Testis (tissue), 3 donors: ENCODE results near the gene OR6A2. TPM values are rescaled to one million over a fixed set of nuclear protein-coding genes. Genes with fewer than 3 reads are reported as not detected.

ENCODE experiments used
- DNase-seq: peaks from one replicate; pipeline ENCODE4 v3.0.0-alpha.2; 2019
- H3K27ac ChIP-seq, 2 donors: fragments of 200-600 bp; sonication (generic); one replicate each; pipeline ENCODE4 v1.5.1; 2019
- H3K27me3 ChIP-seq: fragments of 200-600 bp; sonication (generic); one replicate; pipeline ENCODE4 v1.5.1; 2019
- H3K36me3 ChIP-seq: fragments of 200-600 bp; sonication (generic); one replicate; pipeline ENCODE4 v1.5.1; 2017; ENCODE audit warnings: low read depth; ENCODE audit errors: missing control alignments
- H3K4me1 ChIP-seq: fragments of 200-600 bp; sonication (generic); one replicate; pipeline ENCODE4 v1.5.1; 2019
- H3K4me3 ChIP-seq, 2 donors: fragments of 200-600 bp; sonication (generic); one replicate each; pipeline ENCODE4 v1.5.1; 2017 to 2019
- H3K9me3 ChIP-seq: fragments of 200-600 bp; sonication (generic); one replicate; pipeline ENCODE4 v1.5.1; 2017
- CTCF ChIP-seq, 3 experiments: fragments of 450-650 bp in 2 of 3; fragments of 200-600 bp in 1 of 3; sonication (generic) in 1 of 3; IDR thresholded peaks; one replicate each; pipeline ENCODE4 v1.5.1; 2016 to 2019; ENCODE audit warnings: antibody characterized with exemption in 3 of 3, mild to moderate bottlenecking in 2 of 3, moderate library complexity in 1 of 3
- POLR2A ChIP-seq: fragments of 450-650 bp; IDR thresholded peaks from one replicate; pipeline ENCODE4 v1.6.1; 2017; ENCODE audit warnings: antibody characterized with exemption, mild to moderate bottlenecking, moderate library complexity
- WGBS, 2 donors: methylation state at CpG; one replicate each; pipeline ENCODE4 v1.1.5; 2018; 5-methylcytosine and 5-hydroxymethylcytosine counted together
- intact Hi-C: fragments of 100-400 bp; cut with DNase I; formaldehyde crosslinking; loops from one replicate; pipeline ENCODE4 v1.15.1; 2023; ENCODE audit warnings: low total_unique reads
- polyA plus RNA-seq: library from polyadenylated mRNA; stranded (reverse); fragments of 350-450 nt; fragmentation: Illumina TruSeq; extraction: RNeasy Lipid Tissue Mini Kit (QIAGEN cat#74804); gene quantifications from one replicate; pipeline ENCODE4 v1.2.3, GENCODE V29; 2014; ENCODE audit warnings: low read depth, low replicate concordance; ENCODE audit not compliant: insufficient read depth
- total RNA-seq, 2 donors: library from RNA; depleted of rRNA; stranded (reverse); fragments of >200 nt; gene quantifications; one replicate each; pipeline ENCODE4 v1.2.3, GENCODE V29; 2016

Gene OR6A2
- total and polyA plus RNA-seq, 3 donors from 2014 or later: 2.2 to 2.6 TPM; not detected in 1

GRCh38 chr11:6834021-6834420, 34.5 kb upstream of the OR6A2 start:
- H3K27me3 ChIP-seq: no peaks in the 10 kb centered on the region
- H3K27ac ChIP-seq: no peak overlapping the region
- H3K4me1 ChIP-seq: no peaks in the 10 kb centered on the region
- no peaks in the 10 kb centered on the region for H3K36me3 ChIP-seq
- no peak for DNase-seq
- H3K9me3 ChIP-seq: no peaks in the 10 kb centered on the region
- intact Hi-C loops: no loop called here
- TF ChIP-seq CTCF (IDR thresholded peaks at IDR 0.05): no peak
- TF ChIP-seq POLR2A: no peak
- no peak overlapping the region for H3K4me3 ChIP-seq
- 85 to 94% methylated on average over 1 of the region's 1 CpG for WGBS, 2 donors

GRCh38 chr11:6833356-6833755, 33.9 kb upstream of the OR6A2 start:
- TF ChIP-seq POLR2A: no peak
- TF ChIP-seq CTCF (IDR thresholded peaks at IDR 0.05): no peak
- Histone ChIP-seq H3K4me3 (no peak overlapping the region), H3K27me3 (no peaks in the 10 kb centered on the region), H3K27ac (no peak overlapping the region), H3K9me3 (no peaks in the 10 kb centered on the region), H3K4me1 (no peaks in the 10 kb centered on the region), H3K36me3 (no peaks in the 10 kb centered on the region)
- 88 to 91% methylated on average over 6 of the region's 6 CpGs for WGBS, 2 donors
- intact Hi-C loops: no loop called here
- DNase-seq: no peak

GRCh38 chr11:6828103-6828502, 28.6 kb upstream of the OR6A2 start:
- H3K4me1 ChIP-seq: no peaks in the 10 kb centered on the region
- H3K27me3 ChIP-seq: no peaks in the 10 kb centered on the region
- intact Hi-C loops: no loop called here
- H3K36me3 ChIP-seq: no peaks in the 10 kb centered on the region
- 93 to 100% methylated on average over 1 of the region's 1 CpG for WGBS, 2 donors
- TF ChIP-seq CTCF (IDR thresholded peaks at IDR 0.05): no peak
- H3K27ac ChIP-seq: no peak overlapping the region
- H3K9me3 ChIP-seq: no peaks in the 10 kb centered on the region
- no peak overlapping the region for H3K4me3 ChIP-seq
- no peak for DNase-seq

- intact Hi-C loops: no loop called here
- no peaks in the 10 kb centered on the region for H3K27me3 ChIP-seq
- H3K27ac ChIP-seq: no peak overlapping the region
- TF ChIP-seq CTCF (IDR thresholded peaks at IDR 0.05) (no peak), POLR2A (no peak)
- WGBS, 2 donors: 78 to 87% methylated on average over 7 of the region's 7 CpGs
- H3K4me3 ChIP-seq: no peak overlapping the region
- no peaks in the 10 kb centered on the region for H3K36me3 ChIP-seq
- DNase-seq: no peak
- no peaks in the 10 kb centered on the region for H3K4me1 ChIP-seq
- H3K9me3 ChIP-seq: no peaks in the 10 kb centered on the region
Measured at GRCh38 chr11:6825231-6825744, 25.8 kb upstream of the OR6A2 start.

- H3K27me3 ChIP-seq: no peaks in the 10 kb centered on the region
- DNase-seq: no peak
- H3K4me3 ChIP-seq: no peak overlapping the region
- no peaks in the 10 kb centered on the region for H3K4me1 ChIP-seq
- 59 to 71% methylated on average over 5 of the region's 5 CpGs for WGBS, 2 donors
- H3K27ac ChIP-seq: no peak overlapping the region
- TF ChIP-seq CTCF (IDR thresholded peaks at IDR 0.05) (no peak), POLR2A (no peak)
- intact Hi-C loops: no loop called here
- no peaks in the 10 kb centered on the region for H3K36me3 ChIP-seq
- H3K9me3 ChIP-seq: no peaks in the 10 kb centered on the region
Measured at GRCh38 chr11:6824136-6824823, 24.8 kb upstream of the OR6A2 start.
